Neural crest cell (in vitro differentiated cells): ENCODE measurements around the gene FGFR4. TPM values are rescaled to one million over a fixed set of nuclear protein-coding genes. Genes with fewer than 3 reads are reported as not detected.
A peak's percentile ranks its signal among the peaks of the same experiment; 100 is the strongest.
"Not testable (repeated sequence)": the region's sequence is repeated elsewhere in the genome, so short reads cannot be mapped to it uniquely, and the experiment has no call there.

Experiments
- DNase-seq: peaks from one replicate; pipeline ENCODE4 v3.0.0; 2021; ENCODE audit warnings: low read depth, mixed read lengths, low spot score
- H3K27ac Mint-ChIP-seq: one replicate; pipeline ENCODE4 v1.8.0; 2021; ENCODE audit warnings: mild to moderate bottlenecking, mixed read lengths; ENCODE audit not compliant: unreplicated experiment
- H3K27me3 Mint-ChIP-seq: 2 replicates; pipeline ENCODE4 v1.8.0; 2021; ENCODE audit warnings: low read depth, mild to moderate bottlenecking, mixed read lengths
- H3K36me3 Mint-ChIP-seq: 2 replicates; pipeline ENCODE4 v1.8.0; 2021; ENCODE audit warnings: low read depth, mild to moderate bottlenecking, mixed read lengths
- H3K4me1 Mint-ChIP-seq: 2 replicates; pipeline ENCODE4 v1.8.0; 2021; ENCODE audit warnings: mixed read lengths
- H3K4me3 Mint-ChIP-seq: one replicate; pipeline ENCODE4 v1.8.0; 2021; ENCODE audit warnings: mild to moderate bottlenecking, mixed read lengths
- H3K9me3 Mint-ChIP-seq: 2 replicates; pipeline ENCODE4 v1.8.0; 2021; ENCODE audit warnings: mixed read lengths
- total RNA-seq: library from RNA; stranded (reverse); gene quantifications from 2 replicates; pipeline ENCODE4 v1.2.1, GENCODE V29; 2021
- TF ChIP-seq, protein P1 (sequence below): fragments of 200-600 bp; sonication (generic); conservative IDR thresholded peaks from 2 replicates; pipeline ENCODE4 v1.5.0; 2021; ENCODE audit warnings: antibody characterized with exemption, mild to moderate bottlenecking

The FGFR4 gene
- total RNA-seq, 1 donor from 2014 or later = 5.4 TPM

DNA sequence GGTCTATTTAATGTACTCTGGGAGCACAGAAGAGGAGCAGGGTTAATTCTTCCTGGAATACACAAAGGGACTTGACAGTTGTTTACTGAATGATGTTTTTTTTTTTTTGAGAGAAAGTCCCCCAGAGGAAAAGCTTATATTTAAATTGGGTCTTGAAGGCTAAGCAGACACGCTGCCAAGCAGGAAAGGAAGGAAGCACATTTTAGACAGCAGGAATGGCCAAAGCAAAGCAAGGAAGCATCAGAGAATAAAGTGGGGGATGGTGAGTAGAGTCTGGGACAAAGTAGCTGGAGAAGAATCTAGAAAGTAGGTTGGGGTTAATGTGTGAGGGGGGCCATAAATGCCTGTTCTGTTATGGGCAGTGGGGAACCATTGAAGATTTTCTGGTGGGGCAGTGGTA, 42.8 kb upstream of the FGFR4 start:
- TF ChIP-seq, protein P1, sequence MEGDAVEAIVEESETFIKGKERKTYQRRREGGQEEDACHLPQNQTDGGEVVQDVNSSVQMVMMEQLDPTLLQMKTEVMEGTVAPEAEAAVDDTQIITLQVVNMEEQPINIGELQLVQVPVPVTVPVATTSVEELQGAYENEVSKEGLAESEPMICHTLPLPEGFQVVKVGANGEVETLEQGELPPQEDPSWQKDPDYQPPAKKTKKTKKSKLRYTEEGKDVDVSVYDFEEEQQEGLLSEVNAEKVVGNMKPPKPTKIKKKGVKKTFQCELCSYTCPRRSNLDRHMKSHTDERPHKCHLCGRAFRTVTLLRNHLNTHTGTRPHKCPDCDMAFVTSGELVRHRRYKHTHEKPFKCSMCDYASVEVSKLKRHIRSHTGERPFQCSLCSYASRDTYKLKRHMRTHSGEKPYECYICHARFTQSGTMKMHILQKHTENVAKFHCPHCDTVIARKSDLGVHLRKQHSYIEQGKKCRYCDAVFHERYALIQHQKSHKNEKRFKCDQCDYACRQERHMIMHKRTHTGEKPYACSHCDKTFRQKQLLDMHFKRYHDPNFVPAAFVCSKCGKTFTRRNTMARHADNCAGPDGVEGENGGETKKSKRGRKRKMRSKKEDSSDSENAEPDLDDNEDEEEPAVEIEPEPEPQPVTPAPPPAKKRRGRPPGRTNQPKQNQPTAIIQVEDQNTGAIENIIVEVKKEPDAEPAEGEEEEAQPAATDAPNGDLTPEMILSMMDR = no peak
- Mint-ChIP-seq H3K27ac (no peak overlapping the region), H3K4me3 (no peak overlapping the region), H3K9me3 (no peaks in the 10 kb centered on the region), H3K4me1 (no peaks in the 10 kb centered on the region), H3K36me3 (peaks cover 3% of the 10 kb centered on the region), H3K27me3 (no peaks in the 10 kb centered on the region)
- DNase-seq = no peak

DNA sequence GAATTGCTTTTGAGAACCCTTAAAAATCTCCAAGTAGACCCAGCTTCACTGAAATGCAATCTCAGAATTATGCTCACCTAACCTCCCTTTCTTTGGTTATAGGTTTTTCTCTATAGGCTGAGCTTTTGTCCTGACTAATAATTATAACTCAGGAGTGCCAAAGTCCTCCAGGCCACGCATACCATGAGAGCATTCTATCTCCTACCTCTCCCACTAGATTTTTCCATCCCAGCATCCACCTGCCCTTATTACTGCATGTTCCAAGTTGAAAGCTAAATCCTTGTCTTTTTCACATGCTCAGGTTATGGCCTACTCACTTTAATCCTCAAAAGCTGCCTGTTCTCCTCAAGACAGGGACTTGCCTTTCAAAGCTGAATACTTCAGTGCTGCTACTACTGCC, 42.1 kb upstream of the FGFR4 start:
- Mint-ChIP-seq H3K4me3 (no peak overlapping the region), H3K27me3 (no peaks in the 10 kb centered on the region), H3K9me3 (no peaks in the 10 kb centered on the region), H3K4me1 (no peaks in the 10 kb centered on the region), H3K27ac (no peak overlapping the region), H3K36me3 (peaks cover 3% of the 10 kb centered on the region)
- no peak for DNase-seq
- TF ChIP-seq, protein P1 = no peak

DNA sequence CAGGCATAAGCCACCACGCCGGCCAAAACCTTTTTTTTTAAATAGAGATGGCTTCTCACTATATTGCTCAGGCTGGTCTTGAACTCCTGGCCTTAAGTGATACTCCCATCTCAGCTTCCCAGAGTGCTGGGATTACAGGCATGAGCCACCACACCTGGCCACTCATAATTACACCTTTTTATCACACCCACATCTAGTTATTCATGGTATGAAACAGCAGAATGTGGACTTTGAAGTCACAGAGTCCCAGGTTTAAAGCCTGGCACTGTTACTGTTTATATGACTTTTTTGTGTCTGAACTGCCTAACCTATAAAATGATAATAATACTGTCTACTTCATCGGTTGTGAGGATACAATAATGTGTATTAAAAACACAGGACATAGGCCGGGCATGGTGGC, 41.1 kb upstream of the FGFR4 start:
- Mint-ChIP-seq H3K4me1 (no peaks in the 10 kb centered on the region), H3K9me3 (no peaks in the 10 kb centered on the region), H3K4me3 (no peak overlapping the region), H3K27ac (no peak overlapping the region), H3K27me3 (no peaks in the 10 kb centered on the region), H3K36me3 (peaks cover 3% of the 10 kb centered on the region)
- TF ChIP-seq, protein P1 = no peak
- DNase-seq = no peak

DNA sequence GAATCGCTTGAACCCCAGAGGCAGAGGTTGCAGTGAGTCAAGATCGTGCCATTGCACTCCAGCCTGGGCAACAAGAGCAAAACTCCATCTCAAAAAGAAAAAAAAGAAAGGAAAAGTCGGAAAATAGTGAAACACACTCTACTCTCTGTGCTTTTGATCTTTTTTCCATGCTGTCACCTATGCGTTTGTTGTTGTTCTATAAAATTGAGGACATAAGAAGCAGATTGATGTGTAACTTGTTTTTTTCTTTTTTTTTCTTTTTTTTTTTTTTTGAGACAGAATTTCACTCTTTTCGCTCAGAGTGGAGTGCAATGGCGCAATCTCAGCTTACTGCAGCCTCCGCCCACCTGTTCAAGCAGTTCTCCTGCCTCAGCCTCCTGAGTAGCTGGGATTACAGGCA, 38.2 kb upstream of the FGFR4 start:
- not testable (repeated sequence) for H3K4me1 Mint-ChIP-seq, H3K36me3 Mint-ChIP-seq, H3K27me3 Mint-ChIP-seq, H3K27ac Mint-ChIP-seq, H3K4me3 Mint-ChIP-seq, DNase-seq, H3K9me3 Mint-ChIP-seq

DNA sequence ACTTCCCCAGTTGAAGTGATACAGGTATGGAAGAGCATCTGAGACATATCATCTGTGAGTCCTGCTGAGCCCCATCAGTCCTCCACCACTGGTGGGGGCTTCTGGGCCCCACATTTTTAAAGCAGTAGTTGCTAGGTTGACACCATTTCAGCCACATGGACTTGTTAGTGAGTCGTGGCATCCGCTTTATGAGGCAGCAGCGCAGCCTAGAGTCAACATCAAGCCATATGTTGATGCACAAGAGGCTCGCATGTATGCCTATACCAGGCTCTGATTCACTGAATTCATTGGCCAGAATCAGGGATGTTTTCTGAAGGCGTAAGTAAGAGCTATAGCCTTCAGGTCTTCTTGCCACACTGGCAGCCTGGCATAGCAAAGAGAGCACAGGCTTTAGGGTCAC, 37.4 kb upstream of the FGFR4 start:
- no peaks in the 10 kb centered on the region for H3K9me3 Mint-ChIP-seq
- no peak overlapping the region for H3K4me3 Mint-ChIP-seq
- no peaks in the 10 kb centered on the region for H3K4me1 Mint-ChIP-seq
- peaks cover 5% of the 10 kb centered on the region for H3K36me3 Mint-ChIP-seq
- H3K27ac Mint-ChIP-seq = peak overlapping the region; percentile 19
- no peak for DNase-seq
- H3K27me3 Mint-ChIP-seq = no peaks in the 10 kb centered on the region
- TF ChIP-seq, protein P1 = no peak

DNA sequence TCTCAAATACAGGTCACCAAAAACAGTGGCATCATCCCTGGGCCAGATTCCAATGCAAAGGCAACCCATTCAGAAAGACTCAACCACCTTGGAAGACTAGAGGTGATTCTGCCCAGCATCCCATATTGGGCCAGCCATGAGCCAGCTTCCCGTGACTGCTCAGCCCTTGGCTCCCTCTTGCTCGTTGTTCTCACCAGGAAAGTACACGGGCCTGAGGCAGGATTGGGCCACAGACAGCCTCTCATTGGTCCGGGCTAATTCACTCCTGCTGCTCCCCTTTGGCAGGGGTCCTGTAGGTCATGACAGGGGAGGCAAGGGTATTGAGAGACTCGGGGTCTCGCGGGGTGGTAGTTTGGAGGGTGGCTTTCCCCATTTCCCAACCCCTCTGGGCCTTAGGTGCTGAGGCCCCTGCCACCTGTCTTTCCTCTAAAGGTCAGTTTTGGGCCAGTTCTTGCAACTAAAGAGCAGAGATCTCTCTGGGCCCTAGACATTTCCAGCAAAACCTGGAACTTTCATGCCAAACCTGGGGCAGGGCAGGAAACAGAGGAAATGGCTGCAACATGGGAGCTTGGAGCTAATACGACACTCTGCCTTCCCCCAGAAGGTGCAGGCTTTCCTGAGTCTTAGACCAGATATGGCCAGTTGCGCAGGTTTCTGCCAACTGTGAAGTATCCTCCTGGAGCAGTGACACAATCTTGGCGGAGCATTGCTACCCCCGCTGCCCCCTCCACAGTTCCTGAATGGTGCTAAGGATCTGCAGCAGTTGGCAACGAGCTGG, 22.0 kb upstream of the FGFR4 start:
- H3K4me3 Mint-ChIP-seq = no peak overlapping the region
- DNase-seq = no peak
- no peaks in the 10 kb centered on the region for H3K9me3 Mint-ChIP-seq
- H3K27me3 Mint-ChIP-seq = no peaks in the 10 kb centered on the region
- TF ChIP-seq, protein P1 = no peak
- no peak overlapping the region for H3K27ac Mint-ChIP-seq
- peaks cover 12% of the 10 kb centered on the region for H3K36me3 Mint-ChIP-seq
- no peaks in the 10 kb centered on the region for H3K4me1 Mint-ChIP-seq
